Pancreas (tissue), 10 donors: Measurements from ENCODE around the gene NCOA3. TPM values are rescaled to one million over a fixed set of nuclear protein-coding genes. Genes with fewer than 3 reads are reported as not detected.

Source experiments
- ATAC-seq, 4 donors: fragments of 200-7000 bp; cut with Tn5 transposase; one replicate each; pipeline versions ENCODE4 v1.8.0 to v1.9.1; 2020; ENCODE audit warnings: mild to moderate bottlenecking in 4 of 4, moderate library complexity in 4 of 4
- DNase-seq, 6 donors: peaks; one replicate each; pipeline ENCODE4 v3.0.0-alpha.2; 2020
- FAIRE-seq: peaks from 2 replicates; lab custom pipeline; 2012; peaks lifted over from hg19 to GRCh38; lab: Jason Lieb, UNC
- H3K27ac ChIP-seq, 4 donors: fragments of 200-600 bp; sonication (generic); 1 replicate in 3 of 4; 2 replicates in 1 of 4; pipeline versions ENCODE4 v1.5.0 to v1.8.0; 2020
- H3K27me3 ChIP-seq, 4 donors: fragments of 200-600 bp; one replicate each; pipeline ENCODE4 v1.8.0; 2021
- H3K36me3 ChIP-seq, 3 donors: fragments of 200-600 bp; sonication (generic) in 1 of 3; one replicate each; pipeline versions ENCODE4 v1.5.0 to v1.8.0; 2020 to 2021
- H3K4me1 ChIP-seq, 3 donors: fragments of 200-600 bp; one replicate each; pipeline ENCODE4 v1.8.0; 2021
- H3K4me3 ChIP-seq, 4 donors: fragments of 200-600 bp; sonication (generic) in 2 of 4; one replicate each; pipeline versions ENCODE4 v1.5.0 to v1.8.0; 2020 to 2021
- H3K9me3 ChIP-seq, 4 donors: fragments of 200-600 bp; one replicate each; pipeline ENCODE4 v1.8.0; 2021
- WGBS, 2 donors: extraction: QIAGEN DNeasy Blood & Tissue Kit; methylation state at CpG; one replicate each; pipeline ENCODE4 v1.1.7; 2013; 5-methylcytosine and 5-hydroxymethylcytosine counted together
- intact Hi-C, 3 donors: fragments of 100-400 bp; cut with DNase I; formaldehyde crosslinking; loops; one replicate each; pipeline versions ENCODE4 v1.11.1 to v1.14.2; 2022
- polyA plus RNA-seq, 2 donors: library from polyadenylated mRNA; stranded (reverse); fragments of 200-250 nt; gene quantifications; one replicate each; pipeline ENCODE4 v1.2.3, GENCODE V29; 2013
- total RNA-seq, 6 donors: library from RNA; stranded (reverse); fragmentation: NEBNext Ultra II Directional in 4 of 6; extraction: Animal tissue kit (Norgen Biotek cat#: 25700) in 4 of 6; gene quantifications; one replicate each; pipeline versions ENCODE4 v1.2.1 to v1.2.4, GENCODE V29; 2021 to 2023
- TF ChIP-seq, protein P1 (sequence below), 4 donors: fragments of 200-600 bp; sonication (generic) in 3 of 4; IDR thresholded peaks; one replicate each; pipeline versions ENCODE4 v1.5.0 to v1.8.0; 2021; ENCODE audit warnings: antibody characterized with exemption in 4 of 4
- donor health status: healthy with polysubstance abuse.
- donor health status: DM: no; HTN: no; CAD: no; lungs with moderate emphysema.
- donor health status: DM: no; HTN: no; CAD: no.
- donor health status: control.
- donor health status: control.
- donor health status: Bipolar disorder and iron deficiency.
- donor health status: DM: yes; HTN: yes; CAD: no.
- donor health status: DM: no; HTN: no; CAD: no.
- donor health status: DM: no; HTN: no; CAD: no.
- donor health status: DM: yes; HTN: yes; CAD: no.

The NCOA3 gene
- total and polyA plus RNA-seq, 8 donors = 3.6 to 17.4 (median 10.5) TPM

DNA sequence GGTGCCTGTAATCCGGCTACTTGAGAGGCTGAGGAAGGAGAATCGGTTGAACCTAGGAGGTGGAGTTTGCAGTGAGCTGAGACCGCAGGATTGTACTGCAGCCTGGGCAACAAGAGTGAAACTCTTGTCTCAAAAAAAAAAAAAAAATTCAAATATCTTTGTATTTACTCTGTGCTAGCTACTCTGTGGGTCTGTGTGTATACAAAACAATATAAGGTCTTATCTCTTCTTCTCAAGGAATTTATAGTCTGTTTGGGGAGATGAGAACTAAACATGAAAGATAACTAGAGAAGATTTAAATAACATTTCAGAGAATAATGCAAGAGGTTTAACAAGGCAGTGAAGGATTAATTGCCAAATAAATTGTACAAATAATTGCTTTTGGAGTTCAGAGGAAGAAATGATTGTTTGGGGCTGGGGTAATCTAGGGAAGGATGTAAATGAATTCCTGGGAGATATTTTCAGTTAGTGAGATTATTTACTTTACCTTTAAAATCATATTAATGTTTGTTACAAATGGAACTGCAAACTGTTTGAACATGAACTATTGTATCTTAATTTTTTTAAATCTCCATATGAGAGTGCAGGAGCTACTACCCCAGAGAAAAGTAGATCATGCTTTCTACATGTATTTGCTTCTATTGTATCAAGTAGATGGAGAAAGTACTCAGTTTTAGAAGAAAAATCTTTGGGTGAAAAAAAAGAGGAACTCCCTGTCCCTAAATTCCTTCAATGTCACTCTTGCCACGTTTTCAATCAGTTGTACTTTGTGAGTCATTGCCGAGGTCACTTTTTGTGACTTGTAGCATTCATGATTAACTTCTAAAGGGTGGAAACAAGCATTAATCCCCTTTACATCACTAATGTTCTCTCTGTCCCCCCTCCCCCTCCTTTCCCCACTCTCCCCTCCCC, 39.0 kb downstream of the NCOA3 start:
- H3K27me3 ChIP-seq = no peaks in the 10 kb centered on the region
- TF ChIP-seq, protein P1, sequence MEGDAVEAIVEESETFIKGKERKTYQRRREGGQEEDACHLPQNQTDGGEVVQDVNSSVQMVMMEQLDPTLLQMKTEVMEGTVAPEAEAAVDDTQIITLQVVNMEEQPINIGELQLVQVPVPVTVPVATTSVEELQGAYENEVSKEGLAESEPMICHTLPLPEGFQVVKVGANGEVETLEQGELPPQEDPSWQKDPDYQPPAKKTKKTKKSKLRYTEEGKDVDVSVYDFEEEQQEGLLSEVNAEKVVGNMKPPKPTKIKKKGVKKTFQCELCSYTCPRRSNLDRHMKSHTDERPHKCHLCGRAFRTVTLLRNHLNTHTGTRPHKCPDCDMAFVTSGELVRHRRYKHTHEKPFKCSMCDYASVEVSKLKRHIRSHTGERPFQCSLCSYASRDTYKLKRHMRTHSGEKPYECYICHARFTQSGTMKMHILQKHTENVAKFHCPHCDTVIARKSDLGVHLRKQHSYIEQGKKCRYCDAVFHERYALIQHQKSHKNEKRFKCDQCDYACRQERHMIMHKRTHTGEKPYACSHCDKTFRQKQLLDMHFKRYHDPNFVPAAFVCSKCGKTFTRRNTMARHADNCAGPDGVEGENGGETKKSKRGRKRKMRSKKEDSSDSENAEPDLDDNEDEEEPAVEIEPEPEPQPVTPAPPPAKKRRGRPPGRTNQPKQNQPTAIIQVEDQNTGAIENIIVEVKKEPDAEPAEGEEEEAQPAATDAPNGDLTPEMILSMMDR (IDR thresholded peaks at IDR 0.05) = no peak
- WGBS, 2 donors = 60 to 68% methylated on average over 5 of the region's 5 CpGs
- FAIRE-seq (no peak), DNase-seq (no peak), ATAC-seq (peak in 2 of 4 donors; percentile 17 to 44)
- H3K27ac ChIP-seq = no peak overlapping the region
- H3K4me1 ChIP-seq = peaks cover 7 to 22% (median 9%) of the 10 kb centered on the region in 3 donors
- no peaks in the 10 kb centered on the region for H3K36me3 ChIP-seq
- H3K4me3 ChIP-seq = no peak overlapping the region
- no peaks in the 10 kb centered on the region for H3K9me3 ChIP-seq
- intact Hi-C loops = no loop called here

DNA sequence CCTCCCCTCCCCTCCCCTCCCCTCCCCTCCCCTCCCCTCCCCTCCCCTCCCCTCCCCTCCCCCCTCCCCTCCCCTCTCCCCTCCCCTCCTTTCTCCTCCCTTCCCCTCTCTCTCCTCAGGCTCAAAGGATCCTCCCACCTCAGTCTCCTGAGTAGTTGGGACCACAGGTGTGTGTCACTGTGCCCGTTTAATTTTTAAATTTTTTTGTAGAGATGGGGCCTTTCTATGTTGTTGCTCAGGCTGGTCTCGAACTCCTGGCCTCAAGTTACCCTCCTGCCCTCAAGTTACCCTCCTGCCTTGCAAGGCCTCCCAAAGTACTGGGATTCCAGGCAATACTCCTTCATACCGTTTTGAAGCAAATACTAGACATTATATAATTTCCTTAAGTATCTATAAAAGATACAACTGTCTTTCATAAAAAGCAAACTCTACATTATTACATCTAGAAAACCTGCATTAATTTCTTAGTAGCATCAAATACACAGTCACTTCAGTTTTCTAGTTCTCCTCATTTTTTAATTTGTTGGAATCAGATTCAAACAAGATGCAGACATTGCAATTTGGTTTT, 39.8 kb downstream of the NCOA3 start:
- 70 to 71% methylated on average over 3 of the region's 3 CpGs for WGBS, 2 donors
- H3K4me3 ChIP-seq = no peak overlapping the region
- ATAC-seq = no peak
- no peak for FAIRE-seq
- no peak overlapping the region for H3K27ac ChIP-seq
- TF ChIP-seq, protein P1 (IDR thresholded peaks at IDR 0.05) = no peak
- DNase-seq = no peak
- intact Hi-C loops = no loop called here
- H3K27me3 ChIP-seq = no peaks in the 10 kb centered on the region
- no peaks in the 10 kb centered on the region for H3K9me3 ChIP-seq
- no peaks in the 10 kb centered on the region for H3K36me3 ChIP-seq
- H3K4me1 ChIP-seq = peaks cover 7 to 22% (median 9%) of the 10 kb centered on the region in 3 donors

DNA sequence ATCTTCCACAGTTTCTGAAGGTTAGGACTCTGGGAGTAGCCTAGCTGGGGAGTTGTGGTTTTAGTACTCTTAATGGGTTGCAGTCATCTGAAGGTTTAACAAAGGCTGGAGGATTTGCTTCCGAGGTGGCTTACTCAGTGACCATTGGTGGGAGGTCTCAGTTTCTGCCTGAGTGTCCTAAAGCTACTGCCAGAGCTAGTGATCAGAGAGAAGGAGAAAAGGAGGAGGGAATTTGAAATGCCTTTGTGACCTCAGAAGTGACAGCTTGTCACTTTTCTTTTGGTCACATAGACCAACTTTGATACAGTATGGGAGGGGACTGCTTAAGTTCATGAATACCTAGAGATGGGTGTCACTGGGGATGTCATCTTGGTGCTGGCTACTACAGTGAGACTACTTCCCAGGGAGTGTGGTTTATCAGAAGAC, 41.3 kb downstream of the NCOA3 start:
- ATAC-seq (no peak), DNase-seq (no peak), FAIRE-seq (no peak)
- TF ChIP-seq, protein P1 (IDR thresholded peaks at IDR 0.05) = no peak
- WGBS, 2 donors = 72 to 83% methylated on average over 1 of the region's 1 CpG
- Histone ChIP-seq H3K27ac (no peak overlapping the region), H3K36me3 (no peaks in the 10 kb centered on the region), H3K4me1 (peaks cover 7 to 22% (median 9%) of the 10 kb centered on the region in 3 donors), H3K27me3 (no peaks in the 10 kb centered on the region), H3K9me3 (no peaks in the 10 kb centered on the region), H3K4me3 (no peak overlapping the region)
- intact Hi-C loops = no loop called here

DNA sequence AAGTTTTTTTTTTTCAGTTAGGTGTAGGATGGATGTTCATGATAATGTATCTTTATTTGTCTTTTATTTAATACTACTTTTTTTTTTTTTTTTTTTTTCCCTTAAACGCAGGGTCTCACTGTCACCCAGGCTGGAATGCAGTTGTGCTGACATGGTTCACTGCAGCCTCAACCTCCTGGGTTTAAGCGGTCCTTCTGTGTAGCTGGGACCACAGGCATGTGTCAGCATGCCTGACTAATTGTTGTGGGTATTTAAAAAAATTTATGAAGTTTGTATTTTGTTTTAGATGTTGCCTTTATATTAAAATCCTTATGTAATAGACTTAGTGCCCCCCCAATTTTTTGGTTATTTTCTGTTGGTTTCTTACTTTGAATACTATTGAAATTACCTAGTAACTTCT, 42.6 kb downstream of the NCOA3 start:
- Histone ChIP-seq H3K36me3 (no peaks in the 10 kb centered on the region), H3K4me1 (peaks cover 2 to 15% (median 9%) of the 10 kb centered on the region in 3 donors), H3K27me3 (no peaks in the 10 kb centered on the region), H3K9me3 (no peaks in the 10 kb centered on the region), H3K4me3 (no peak overlapping the region), H3K27ac (no peak overlapping the region)
- TF ChIP-seq, protein P1 (IDR thresholded peaks at IDR 0.05) = no peak
- DNase-seq (no peak), ATAC-seq (no peak), FAIRE-seq (no peak)
- 59 to 74% methylated on average over 2 of the region's 2 CpGs for WGBS, 2 donors
- intact Hi-C loops = no loop called here
